NB4 (cell line): ENCODE results near the gene CPNE2.
A peak's percentile ranks its signal among the peaks of the same experiment; 100 is the strongest.

Source experiments
- DNase-seq: peaks from one replicate; pipeline ENCODE4 v3.0.0; 2010; ENCODE audit warnings: low read depth
- H3K4me3 ChIP-seq: one replicate; pipeline ENCODE4 v1.5.1; 2011; ENCODE audit warnings: mild to moderate bottlenecking, low read depth, low read length, moderate library complexity
- MYC ChIP-seq: IDR thresholded peaks from 2 replicates; pipeline ENCODE4 v1.6.1; 2011; ENCODE audit warnings: low read depth, low read length
- POLR2A ChIP-seq: IDR thresholded peaks from 2 replicates; pipeline ENCODE4 v1.6.1; 2011; ENCODE audit warnings: mild to moderate bottlenecking; ENCODE audit not compliant: insufficient read length; ENCODE audit errors: extremely low read depth
- TF ChIP-seq, protein P1 (sequence below): IDR thresholded peaks from one replicate; pipeline ENCODE4 v1.5.1; 2012; ENCODE audit warnings: low read depth, low read length
- TF ChIP-seq, protein P2 (sequence below): IDR thresholded peaks from 2 replicates; pipeline ENCODE4 v1.6.1; 2011; ENCODE audit warnings: low read depth, low read length

The CPNE2 gene

DNA sequence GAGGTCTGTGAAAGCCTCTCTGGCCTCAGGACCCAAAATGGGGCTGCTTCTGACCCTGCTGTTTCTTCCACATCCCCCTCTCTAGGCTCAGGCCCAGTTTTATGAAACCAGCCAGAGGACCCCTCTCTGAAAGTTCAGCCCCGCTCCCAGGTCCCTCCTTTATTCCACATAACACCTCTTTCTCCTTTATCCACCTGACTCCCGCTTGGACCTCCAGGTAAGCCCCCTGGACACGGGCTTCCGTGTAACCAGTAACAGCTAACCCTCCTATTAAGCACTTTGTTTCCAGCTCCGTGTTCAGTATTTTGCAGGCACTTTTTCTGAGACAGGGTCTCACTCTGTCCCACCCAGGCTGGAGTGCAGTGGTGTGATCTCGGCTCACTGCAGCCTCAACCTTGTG lies 56.1 kb downstream of the CPNE2 start:
- TF ChIP-seq POLR2A: no peak
- TF ChIP-seq, protein P1, sequence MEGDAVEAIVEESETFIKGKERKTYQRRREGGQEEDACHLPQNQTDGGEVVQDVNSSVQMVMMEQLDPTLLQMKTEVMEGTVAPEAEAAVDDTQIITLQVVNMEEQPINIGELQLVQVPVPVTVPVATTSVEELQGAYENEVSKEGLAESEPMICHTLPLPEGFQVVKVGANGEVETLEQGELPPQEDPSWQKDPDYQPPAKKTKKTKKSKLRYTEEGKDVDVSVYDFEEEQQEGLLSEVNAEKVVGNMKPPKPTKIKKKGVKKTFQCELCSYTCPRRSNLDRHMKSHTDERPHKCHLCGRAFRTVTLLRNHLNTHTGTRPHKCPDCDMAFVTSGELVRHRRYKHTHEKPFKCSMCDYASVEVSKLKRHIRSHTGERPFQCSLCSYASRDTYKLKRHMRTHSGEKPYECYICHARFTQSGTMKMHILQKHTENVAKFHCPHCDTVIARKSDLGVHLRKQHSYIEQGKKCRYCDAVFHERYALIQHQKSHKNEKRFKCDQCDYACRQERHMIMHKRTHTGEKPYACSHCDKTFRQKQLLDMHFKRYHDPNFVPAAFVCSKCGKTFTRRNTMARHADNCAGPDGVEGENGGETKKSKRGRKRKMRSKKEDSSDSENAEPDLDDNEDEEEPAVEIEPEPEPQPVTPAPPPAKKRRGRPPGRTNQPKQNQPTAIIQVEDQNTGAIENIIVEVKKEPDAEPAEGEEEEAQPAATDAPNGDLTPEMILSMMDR: no peak
- TF ChIP-seq, protein P2, sequence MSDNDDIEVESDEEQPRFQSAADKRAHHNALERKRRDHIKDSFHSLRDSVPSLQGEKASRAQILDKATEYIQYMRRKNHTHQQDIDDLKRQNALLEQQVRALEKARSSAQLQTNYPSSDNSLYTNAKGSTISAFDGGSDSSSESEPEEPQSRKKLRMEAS: no peak

DNA sequence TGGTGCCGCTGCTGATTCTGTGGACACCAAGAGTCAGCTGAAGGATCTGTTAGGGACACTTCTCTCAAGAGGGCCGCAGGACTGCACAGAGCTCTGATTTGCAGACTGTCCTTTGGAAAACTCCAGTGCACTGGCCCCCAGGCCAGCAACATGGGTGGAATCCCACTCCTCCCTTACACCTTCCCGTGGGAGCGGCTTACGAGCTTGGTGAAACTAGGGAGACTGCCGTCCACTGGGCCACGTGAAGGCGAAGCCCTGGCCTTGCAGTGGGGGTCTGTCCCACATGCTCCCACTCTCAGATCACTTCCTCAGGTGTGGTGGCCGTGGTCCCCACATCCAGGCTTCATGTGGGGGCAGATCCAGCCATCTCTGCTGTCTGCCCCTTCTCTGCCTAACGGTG lies 57.0 kb downstream of the CPNE2 start:
- no peak overlapping the region for H3K4me3 ChIP-seq
- no peak for DNase-seq
- no peak for TF ChIP-seq MYC
- TF ChIP-seq, protein P1: no peak
- TF ChIP-seq, protein P2: no peak
- TF ChIP-seq POLR2A: no peak

More for the DNA sequence above, 56.1 kb downstream of the CPNE2 start:
- no peak for DNase-seq
- no peak overlapping the region for H3K4me3 ChIP-seq

DNA sequence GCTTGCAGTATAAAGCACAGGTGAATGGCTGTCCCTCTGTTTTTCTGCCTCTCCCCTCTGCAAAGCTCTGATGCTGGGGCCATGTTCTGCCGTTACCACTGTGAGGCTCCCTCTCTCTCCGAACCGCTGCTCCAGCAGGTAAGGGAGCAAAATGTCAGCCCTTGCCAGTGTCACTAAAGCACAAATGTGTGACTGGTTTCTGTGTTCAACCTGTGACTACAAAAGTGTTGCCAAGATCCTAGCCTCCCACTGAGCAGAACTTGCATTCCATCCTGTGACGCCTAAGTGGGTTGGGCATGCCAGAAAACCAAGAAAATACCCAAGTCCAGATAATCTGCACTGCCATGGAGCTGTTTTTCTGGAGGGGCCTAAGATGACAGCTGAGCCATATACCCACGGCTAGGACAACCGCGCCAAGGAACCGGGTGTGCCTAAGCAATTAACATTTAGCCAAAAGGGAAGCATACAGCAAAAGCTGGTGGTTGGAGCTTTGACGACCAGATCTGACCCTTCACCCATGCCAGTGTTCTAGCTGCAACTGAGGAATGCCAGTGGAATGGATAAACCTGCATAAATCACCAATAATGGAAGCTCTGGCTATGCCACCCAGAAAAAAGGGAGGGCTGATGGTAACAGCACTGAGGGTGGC lies 58.4 kb downstream of the CPNE2 start:
- no peak overlapping the region for H3K4me3 ChIP-seq
- TF ChIP-seq POLR2A (no peak), MYC (no peak)
- TF ChIP-seq, protein P1: no peak
- TF ChIP-seq, protein P2: no peak
- DNase-seq: no peak

DNA sequence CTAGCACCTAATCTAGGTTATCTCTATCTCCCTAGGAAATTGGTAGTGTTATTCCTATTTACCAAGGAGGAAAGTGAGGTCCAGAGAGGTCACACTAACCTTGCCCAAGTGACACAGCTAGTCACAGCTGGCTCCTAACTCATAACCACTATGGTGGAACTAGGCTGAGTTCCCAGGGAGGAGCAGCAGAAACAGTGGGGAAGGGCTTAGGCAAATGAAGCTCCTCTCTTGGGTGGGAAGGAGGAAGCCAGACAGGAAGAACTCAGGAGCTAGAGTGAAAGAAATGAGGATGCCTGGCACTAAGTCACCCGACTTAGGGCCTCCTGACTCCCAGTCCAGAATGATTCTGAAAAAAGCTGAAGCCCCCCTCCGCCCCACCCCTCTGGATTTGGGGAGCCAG lies 59.0 kb downstream of the CPNE2 start:
- H3K4me3 ChIP-seq: no peak overlapping the region
- no peak for TF ChIP-seq MYC
- TF ChIP-seq, protein P1: no peak
- no peak for TF ChIP-seq POLR2A
- TF ChIP-seq, protein P2: no peak
- DNase-seq: no peak

DNA sequence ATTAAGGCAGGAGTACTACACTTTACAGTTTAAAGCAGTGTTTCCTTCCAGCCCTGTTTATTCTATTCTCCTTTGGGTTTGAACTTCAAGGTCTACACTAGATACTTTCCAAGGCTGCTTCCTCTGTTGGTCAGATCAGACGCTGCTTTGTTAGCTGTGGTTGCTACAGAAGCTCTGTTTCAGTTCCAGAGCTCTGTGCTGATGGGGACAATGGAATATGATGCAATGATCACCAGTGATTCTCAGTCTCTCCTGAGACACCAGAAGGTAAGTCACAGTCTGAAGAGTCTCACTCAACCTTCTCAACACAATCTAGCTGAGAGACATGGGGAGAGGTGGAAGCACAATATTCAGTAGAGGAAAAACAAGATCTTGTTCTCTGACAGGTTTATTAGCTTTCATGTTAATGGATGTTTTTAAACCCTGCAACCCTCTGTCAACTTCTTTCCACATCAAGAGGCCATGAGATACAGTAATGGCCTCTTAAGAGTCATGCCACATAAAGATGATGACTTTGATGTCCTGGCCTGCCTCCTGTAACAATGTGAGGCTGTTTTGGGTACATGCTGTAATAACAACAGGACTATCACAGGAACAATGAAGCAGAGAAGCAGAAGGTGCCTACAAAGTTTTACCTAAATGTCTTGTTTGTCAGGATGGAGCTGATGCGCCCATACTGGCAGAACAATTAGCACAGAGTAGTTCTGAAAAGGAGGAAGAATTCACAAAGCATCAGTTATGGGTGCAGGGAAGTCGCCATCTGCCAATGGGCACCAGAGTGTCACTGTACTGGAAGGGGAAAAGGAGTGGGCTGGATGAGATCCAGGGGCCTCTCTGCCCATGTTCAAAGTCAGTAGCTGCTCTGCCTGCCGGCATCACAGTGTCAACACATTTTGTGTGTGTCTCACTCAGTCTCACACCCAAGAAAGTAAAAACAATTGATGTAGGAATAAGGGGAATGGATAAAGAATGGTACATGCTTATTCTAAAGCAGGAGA lies 60.0 kb downstream of the CPNE2 start:
- DNase-seq: peak; percentile 49
- TF ChIP-seq MYC (no peak), POLR2A (no peak)
- TF ChIP-seq, protein P2: no peak
- TF ChIP-seq, protein P1: no peak
- no peak overlapping the region for H3K4me3 ChIP-seq
